ENCODE measurements around the gene TBC1D17. TPM values are rescaled to one million over a fixed set of nuclear protein-coding genes. Genes with fewer than 3 reads are reported as not detected.

TBC1D17 gene
- total and polyA plus RNA-seq, 9 donors: 23.1 to 77.5 (median 49.8) TPM

DNA sequence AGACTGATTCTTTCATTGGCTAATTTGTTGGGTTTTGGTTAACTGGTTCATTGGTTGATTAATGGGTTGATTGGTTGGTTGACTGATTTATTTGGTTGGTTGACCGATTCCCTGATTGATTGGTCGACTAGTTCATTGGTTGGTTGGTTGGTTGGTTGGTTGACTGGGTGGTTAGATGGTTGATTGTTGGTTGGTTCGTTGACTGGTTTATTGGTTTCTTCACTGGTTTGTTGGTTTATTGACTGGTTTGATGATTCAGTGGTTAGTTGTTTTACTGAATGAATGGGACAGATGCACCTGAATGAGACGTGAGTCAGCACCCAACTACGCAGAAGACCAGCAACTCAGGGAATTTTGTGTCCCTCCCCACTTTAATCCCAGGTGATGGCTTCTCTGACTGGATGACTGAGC lies 54.5 kb downstream of the TBC1D17 start:
- Histone ChIP-seq H3K4me1 (ENCODE audit: insufficient read depth) (peaks cover 10% of the 10 kb centered on the region), H3K4me3 (no peak overlapping the region), H3K27ac (no peak overlapping the region), H3K27me3 (no peaks in the 10 kb centered on the region), H3K9me3 (no peaks in the 10 kb centered on the region), H3K36me3 (no peaks in the 10 kb centered on the region)
- no peak for DNase-seq
- no peak for TF ChIP-seq POLR2A (IDR thresholded peaks at IDR 0.05)
- no peak for TF ChIP-seq EP300 (IDR thresholded peaks at IDR 0.05)
- TF ChIP-seq, protein P1, sequence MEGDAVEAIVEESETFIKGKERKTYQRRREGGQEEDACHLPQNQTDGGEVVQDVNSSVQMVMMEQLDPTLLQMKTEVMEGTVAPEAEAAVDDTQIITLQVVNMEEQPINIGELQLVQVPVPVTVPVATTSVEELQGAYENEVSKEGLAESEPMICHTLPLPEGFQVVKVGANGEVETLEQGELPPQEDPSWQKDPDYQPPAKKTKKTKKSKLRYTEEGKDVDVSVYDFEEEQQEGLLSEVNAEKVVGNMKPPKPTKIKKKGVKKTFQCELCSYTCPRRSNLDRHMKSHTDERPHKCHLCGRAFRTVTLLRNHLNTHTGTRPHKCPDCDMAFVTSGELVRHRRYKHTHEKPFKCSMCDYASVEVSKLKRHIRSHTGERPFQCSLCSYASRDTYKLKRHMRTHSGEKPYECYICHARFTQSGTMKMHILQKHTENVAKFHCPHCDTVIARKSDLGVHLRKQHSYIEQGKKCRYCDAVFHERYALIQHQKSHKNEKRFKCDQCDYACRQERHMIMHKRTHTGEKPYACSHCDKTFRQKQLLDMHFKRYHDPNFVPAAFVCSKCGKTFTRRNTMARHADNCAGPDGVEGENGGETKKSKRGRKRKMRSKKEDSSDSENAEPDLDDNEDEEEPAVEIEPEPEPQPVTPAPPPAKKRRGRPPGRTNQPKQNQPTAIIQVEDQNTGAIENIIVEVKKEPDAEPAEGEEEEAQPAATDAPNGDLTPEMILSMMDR (IDR thresholded peaks at IDR 0.05): no peak
- WGBS, 3 donors: 87 to 92% (median 91%) methylated on average over 5 of the region's 5 CpGs
- intact Hi-C loops (cut with DNase I): no loop called here

DNA sequence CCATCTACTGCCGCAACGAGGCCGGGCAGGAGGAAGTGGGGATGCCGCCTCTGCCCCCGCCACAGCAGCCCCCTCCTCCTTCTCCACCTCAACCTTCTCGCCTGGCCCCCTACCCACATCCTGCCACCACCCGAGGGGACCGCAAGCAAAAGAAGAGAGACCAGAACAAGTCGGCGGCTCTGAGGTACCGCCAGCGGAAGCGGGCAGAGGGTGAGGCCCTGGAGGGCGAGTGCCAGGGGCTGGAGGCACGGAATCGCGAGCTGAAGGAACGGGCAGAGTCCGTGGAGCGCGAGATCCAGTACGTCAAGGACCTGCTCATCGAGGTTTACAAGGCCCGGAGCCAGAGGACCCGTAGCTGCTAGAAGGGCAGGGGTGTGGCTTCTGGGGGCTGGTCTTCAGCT lies 55.2 kb downstream of the TBC1D17 start:
- intact Hi-C loops (cut with DNase I): no loop called here
- no peak for TF ChIP-seq EP300 (IDR thresholded peaks at IDR 0.05)
- TF ChIP-seq, protein P1 (IDR thresholded peaks at IDR 0.05): no peak
- TF ChIP-seq POLR2A (IDR thresholded peaks at IDR 0.05): no peak
- Histone ChIP-seq H3K36me3 (no peaks in the 10 kb centered on the region), H3K9me3 (no peaks in the 10 kb centered on the region), H3K4me3 (no peak overlapping the region), H3K27me3 (no peaks in the 10 kb centered on the region), H3K27ac (no peak overlapping the region), H3K4me1 (ENCODE audit: insufficient read depth) (peaks cover 8% of the 10 kb centered on the region)
- peak in 1 of 5 donors; percentile 32 for DNase-seq
- WGBS, 3 donors: 78 to 83% (median 83%) methylated on average over 24 to 25 of the region's 25 CpGs

DNA sequence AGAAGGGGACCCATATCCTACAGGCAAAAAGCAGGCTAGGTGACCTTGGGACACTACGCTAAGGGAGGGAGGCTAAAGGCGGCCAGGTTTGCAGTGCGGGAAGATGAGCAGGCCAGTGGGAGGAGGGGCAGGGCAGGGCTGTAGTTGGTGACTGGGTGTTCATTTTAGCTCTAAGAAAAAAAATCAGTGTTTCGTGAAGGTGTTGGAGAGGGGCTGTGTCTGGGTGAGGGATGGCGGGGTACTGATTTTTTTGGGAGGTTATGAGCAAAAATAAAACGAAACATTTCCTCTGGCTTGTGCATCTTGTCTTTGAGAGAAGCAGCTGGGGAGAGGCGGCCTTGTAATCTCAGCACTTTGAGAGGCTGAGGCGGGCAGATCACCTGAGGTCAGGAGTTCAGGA lies 56.1 kb downstream of the TBC1D17 start:
- intact Hi-C loops (cut with DNase I): no loop called here
- H3K4me3 ChIP-seq: no peak overlapping the region
- H3K9me3 ChIP-seq: no peaks in the 10 kb centered on the region
- 66 to 88% (median 75%) methylated on average over 8 of the region's 8 CpGs for WGBS, 3 donors
- TF ChIP-seq, protein P1 (IDR thresholded peaks at IDR 0.05): no peak
- TF ChIP-seq POLR2A (IDR thresholded peaks at IDR 0.05): no peak
- no peak for TF ChIP-seq EP300 (IDR thresholded peaks at IDR 0.05)
- no peaks in the 10 kb centered on the region for H3K27me3 ChIP-seq
- H3K36me3 ChIP-seq: no peaks in the 10 kb centered on the region
- H3K4me1 ChIP-seq (ENCODE audit: insufficient read depth): peaks cover 7% of the 10 kb centered on the region
- no peak overlapping the region for H3K27ac ChIP-seq
- no peak for DNase-seq

DNA sequence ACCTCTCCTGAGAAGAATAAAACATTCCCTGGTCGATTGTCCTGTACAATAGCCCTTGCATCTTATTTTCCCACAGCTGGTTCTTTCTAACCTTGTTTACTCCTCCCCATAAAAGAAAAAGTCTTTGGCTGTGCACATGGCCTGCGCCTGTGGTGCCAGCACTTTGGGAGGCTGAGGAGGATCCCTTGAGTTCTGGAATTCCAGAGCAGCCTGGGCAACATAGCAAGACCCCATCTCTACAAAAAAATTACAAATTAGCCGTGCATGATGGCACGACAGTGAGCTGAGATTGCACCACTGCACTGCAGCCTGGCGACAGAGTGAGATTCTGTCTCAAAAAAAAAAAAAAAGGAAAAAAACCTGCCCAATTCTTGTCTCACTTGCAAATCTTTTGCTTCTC lies 59.0 kb downstream of the TBC1D17 start:
- intact Hi-C loops (cut with DNase I): loop anchor here (2.0 to 5.0 kb wide), 4 partner anchors 44 to 48 kb away; no protein-coding TSS in a partner anchor
- no peaks in the 10 kb centered on the region for H3K9me3 ChIP-seq
- DNase-seq: no peak
- no peak overlapping the region for H3K4me3 ChIP-seq
- no peak overlapping the region for H3K27ac ChIP-seq
- H3K27me3 ChIP-seq: no peaks in the 10 kb centered on the region
- peaks cover 9% of the 10 kb centered on the region for H3K4me1 ChIP-seq (ENCODE audit: insufficient read depth)
- no peaks in the 10 kb centered on the region for H3K36me3 ChIP-seq
- TF ChIP-seq POLR2A (IDR thresholded peaks at IDR 0.05) (no peak), EP300 (IDR thresholded peaks at IDR 0.05) (no peak)
- TF ChIP-seq, protein P1 (IDR thresholded peaks at IDR 0.05): no peak
- 50 to 58% (median 55%) methylated on average over 5 of the region's 5 CpGs for WGBS, 3 donors
